A549 (cell line): Measurements from ENCODE around the gene TRAFD1. TPM values are rescaled to one million over a fixed set of nuclear protein-coding genes. Genes with fewer than 3 reads are reported as not detected.
A peak's percentile ranks its signal among the peaks of the same experiment; 100 is the strongest.

Experiments used
- ATAC-seq, 2 experiments: fragments of 200-7000 bp in 1 of 2; fragments of >200 bp in 1 of 2; cut with Nextera tagmentation in 1 of 2; cut with Tn5 transposase in 1 of 2; 3 replicates each; pipeline versions ENCODE4 v1.8.0 to v1.9.1; 2018 to 2020; ENCODE audit warnings: mild to moderate bottlenecking in 1 of 2, moderate library complexity in 1 of 2
- CTCF ChIA-PET: fragments of 300-600 bp; sonication (Branson Sonifier 250); formaldehyde crosslinking; extraction: SDS; loops from one replicate; lab custom pipeline; 2021; ENCODE audit warnings: antibody characterized with exemption, inconsistent platforms; lab: Yijun Ruan, JAX
- POLR2A ChIA-PET: fragments of 350-600 bp; formaldehyde crosslinking; extraction: SDS; loops from one replicate; lab custom pipeline; 2021; ENCODE audit warnings: antibody characterized with exemption, inconsistent platforms; lab: Yijun Ruan, JAX
- DNase-seq, 2 experiments: peaks; one replicate each; pipeline versions ENCODE4 v3.0.0 to v3.0.0-alpha.2; 2011 to 2016; ENCODE audit warnings: low read depth in 1 of 2, low spot score in 1 of 2
- FAIRE-seq: peaks from 2 replicates; lab custom pipeline; 2011; peaks lifted over from hg19 to GRCh38; lab: Jason Lieb, UNC
- H3K27ac ChIP-seq, 2 experiments: fragments of >200 bp; sonication (Bioruptor Twin); formaldehyde crosslinking; 3 replicates each; pipeline ENCODE4 v1.5.1; 2016 to 2017
- H3K4me1 ChIP-seq: fragments of >200 bp; sonication (Bioruptor Twin); formaldehyde crosslinking; 3 replicates; pipeline ENCODE4 v1.6.1; 2016
- H3K4me2 ChIP-seq: fragments of >200 bp; sonication (Bioruptor Twin); formaldehyde crosslinking; 3 replicates; pipeline ENCODE4 v1.6.1; 2016
- H3K4me3 ChIP-seq: fragments of >200 bp; sonication (Bioruptor Twin); formaldehyde crosslinking; 3 replicates; pipeline ENCODE4 v1.5.1; 2016
- H3K9me3 ChIP-seq: fragments of >200 bp; sonication (Bioruptor Twin); formaldehyde crosslinking; 3 replicates; pipeline ENCODE4 v1.6.1; 2016
- CBX8 ChIP-seq: fragments of 200-600 bp; sonication (generic); IDR thresholded peaks from 2 replicates; pipeline ENCODE4 v1.6.1; 2016
- CEBPB ChIP-seq, 2 experiments: fragments of >200 bp in 1 of 2; sonication (Bioruptor Twin) in 1 of 2; formaldehyde crosslinking in 1 of 2; IDR thresholded peaks; 2 replicates each; pipeline ENCODE4 v1.6.1; 2012 to 2016
- EP300 ChIP-seq, 2 experiments: fragments of >200 bp; sonication (Bioruptor Twin); formaldehyde crosslinking; IDR thresholded peaks; 2 replicates in 1 of 2; 3 replicates in 1 of 2; pipeline ENCODE4 v1.6.1; 2016 to 2017
- FOSL2 ChIP-seq, 2 experiments: fragments of 450-650 bp in 1 of 2; fragments of >200 bp in 1 of 2; sonication (Bioruptor Twin) in 1 of 2; formaldehyde crosslinking; IDR thresholded peaks; 2 replicates each; pipeline versions ENCODE4 v1.5.0 to v1.6.1; 2016 to 2020; ENCODE audit warnings: mild to moderate bottlenecking in 1 of 2, moderate library complexity in 1 of 2
- GATA3 ChIP-seq: IDR thresholded peaks from 2 replicates; pipeline ENCODE4 v1.6.1; 2012; ENCODE audit warnings: borderline replicate concordance
- JUN ChIP-seq, 2 experiments: fragments of >200 bp; sonication (Bioruptor Twin); formaldehyde crosslinking; IDR thresholded peaks; 2 replicates in 1 of 2; 3 replicates in 1 of 2; pipeline ENCODE4 v1.6.1; 2016 to 2017
- JUNB ChIP-seq: fragments of >200 bp; sonication (Bioruptor Twin); formaldehyde crosslinking; IDR thresholded peaks from 2 replicates; pipeline ENCODE4 v1.6.1; 2016
- MAFK ChIP-seq: fragments of 450-650 bp; IDR thresholded peaks from 2 replicates; pipeline ENCODE4 v1.6.1; 2014; ENCODE audit not compliant: partially characterized antibody
- MAX ChIP-seq: IDR thresholded peaks from 2 replicates; pipeline ENCODE4 v1.6.1; 2012
- PHF8 ChIP-seq: fragments of 200-600 bp; sonication (generic); IDR thresholded peaks from 2 replicates; pipeline ENCODE4 v1.6.1; 2016; ENCODE audit warnings: low read depth, mild to moderate bottlenecking, antibody characterized with exemption, moderate library complexity, borderline replicate concordance
- POLR2A ChIP-seq: IDR thresholded peaks from 2 replicates; pipeline ENCODE4 v1.6.1; 2012; ENCODE audit warnings: mild to moderate bottlenecking, low read length
- POLR2AphosphoS2 ChIP-seq: conservative IDR thresholded peaks from 2 replicates; pipeline ENCODE4 v1.6.1; 2012; ENCODE audit warnings: low read length, improper control_type of control experiment, inconsistent platforms
- RAD21 ChIP-seq, 2 experiments: fragments of >200 bp in 1 of 2; sonication (Bioruptor Twin) in 1 of 2; formaldehyde crosslinking in 1 of 2; IDR thresholded peaks in 1 of 2; conservative IDR thresholded peaks in 1 of 2; 2 replicates in 1 of 2; 3 replicates in 1 of 2; pipeline ENCODE4 v1.6.1; 2012 to 2018; ENCODE audit warnings: inconsistent platforms in 1 of 2
- RARB ChIP-seq: fragments of 250-450 bp; sonication (Bioruptor Pico); IDR thresholded peaks from 2 replicates; pipeline ENCODE4 v1.8.0; 2021; ENCODE audit warnings: mild to moderate bottlenecking, moderate library complexity
- RCOR1 ChIP-seq: fragments of 150-350 bp; IDR thresholded peaks from 2 replicates; pipeline ENCODE4 v1.6.1; 2014; ENCODE audit warnings: antibody characterized with exemption, low read length, low read depth
- SREBF2 ChIP-seq: fragments of 450-650 bp; IDR thresholded peaks from 2 replicates; pipeline ENCODE4 v1.6.1; 2014; ENCODE audit warnings: mild to moderate bottlenecking, moderate library complexity
- TFCP2L1 ChIP-seq: fragments of 250-450 bp; sonication (Bioruptor Pico); IDR thresholded peaks from 2 replicates; pipeline ENCODE4 v1.5.0; 2021; ENCODE audit warnings: mild to moderate bottlenecking
- TP53 ChIP-seq: fragments of 250-450 bp; sonication (Bioruptor Pico); IDR thresholded peaks from 2 replicates; pipeline ENCODE4 v1.5.0; 2021; ENCODE audit warnings: mild to moderate bottlenecking, moderate library complexity
- ZFP36 ChIP-seq: fragments of 450-650 bp; IDR thresholded peaks from 2 replicates; pipeline ENCODE4 v1.6.1; 2014; ENCODE audit warnings: borderline replicate concordance; ENCODE audit not compliant: partially characterized antibody
- WGBS: methylation state at CpG from one replicate; pipeline ENCODE4 v1.1.6; 2017; ENCODE audit errors: missing lambda C conversion rate; 5-methylcytosine and 5-hydroxymethylcytosine counted together
- polyA plus RNA-seq, 4 experiments: library from polyadenylated mRNA; depleted of rRNA in 3 of 4; stranded (reverse); fragments of >200 nt; fragmentation: RNase III in 1 of 4; extraction: RNeasy Plus Mini Kit Qiagen cat#74134 plus additional on column Dnase treatment in 1 of 4; gene quantifications; 2 replicates in 3 of 4; 3 replicates in 1 of 4; pipeline ENCODE4 v1.2.3, GENCODE V29; 2011 to 2017

The TRAFD1 gene
- polyA plus RNA-seq, 2 of the 4 experiments (the other 2 are of a cell fraction): 23.3 to 41.1 TPM

- 36% methylated on average over 8 of the region's 8 CpGs for WGBS
- H3K4me2 ChIP-seq: peak overlapping the region; percentile 29
- no peak overlapping the region for H3K4me3 ChIP-seq
- no peak for FAIRE-seq
- H3K4me1 ChIP-seq: peaks cover 47% of the 10 kb centered on the region
- H3K27ac ChIP-seq: peak overlapping the region in 1 of 2 experiments; percentile 78; a peak in 3 of 6 replicates
- DNase-seq: peak in 1 of 2 experiments; percentile 60
- ATAC-seq: peak in 1 of 2 experiments; percentile 31; a peak in 3 of 6 replicates
- ChIA-PET CTCF (no interaction called here), POLR2A (no interaction called here)
- no peaks in the 10 kb centered on the region for H3K9me3 ChIP-seq
- TF ChIP-seq SREBF2: no peak
- no peak for TF ChIP-seq FOSL2 (IDR thresholded peaks at IDR 0.05)
- peak; percentile 85 for TF ChIP-seq FOSL2 (CRISPR knock-in tag; IDR thresholded peaks at IDR 0.05)
- TF ChIP-seq JUNB: peak; percentile 52; the same call in 1 of the 2 replicates
- TF ChIP-seq TP53 (CRISPR knock-in tag): no peak
- TF ChIP-seq POLR2A: no peak
- 0 out of 5 replicates have a peak, but pooled peaks of 1 of the 2 experiments have one; percentile 27 for TF ChIP-seq JUN (IDR thresholded peaks at IDR 0.05)
- TF ChIP-seq PHF8: no peak
- TF ChIP-seq EP300 (IDR thresholded peaks at IDR 0.05): peak; percentile 12 to 15; a peak in 2 of 5 replicates
- TF ChIP-seq MAX: peak; percentile 43; the same call in 1 of the 2 replicates
- TF ChIP-seq MAFK: no peak
- peak; percentile 66; the same call in 1 of the 2 replicates for TF ChIP-seq GATA3
- TF ChIP-seq ZFP36: peak; percentile 48
- no peak for TF ChIP-seq RAD21 (conservative IDR thresholded peaks at IDR 0.05 in 1 of 2, IDR thresholded peaks at IDR 0.05 in 1 of 2)
- TF ChIP-seq CBX8: no peak
These were observed 7.7 kb upstream of the TRAFD1 start for GRCh38 chr12:112117685-112118084.

GRCh38 chr12:112121780-112122565, 3.4 kb upstream of the TRAFD1 start:
- Histone ChIP-seq H3K4me2 (peak overlapping the region; percentile 58), H3K4me1 (peaks cover 50% of the 10 kb centered on the region), H3K27ac (peak overlapping the region; percentile 50 to 83; a peak in 5 of 6 replicates), H3K9me3 (no peaks in the 10 kb centered on the region), H3K4me3 (no peak overlapping the region)
- FAIRE-seq (no peak), ATAC-seq (peak; percentile 28 to 47), DNase-seq (peak; percentile 35 to 79)
- TF ChIP-seq RARB (CRISPR knock-in tag) (no peak), RCOR1 (no peak), POLR2AphosphoS2 (no peak), TFCP2L1 (CRISPR knock-in tag) (no peak)
- POLR2A ChIA-PET: interaction anchor here (1.2 to 1.9 kb wide), 2 partner anchors 9 to 13 kb away, joined by 4 to 12 read pairs; partner anchors contain the start of gene NAA25
- CTCF ChIA-PET: interaction anchor here (1.0 to 4.2 kb wide), 5 partner anchors 9 to 265 kb away, joined by 3 to 21 read pairs (median 3); no protein-coding TSS in a partner anchor
- 59% methylated on average over 11 of the region's 11 CpGs for WGBS

- H3K4me1 ChIP-seq: peaks cover 42% of the 10 kb centered on the region
- WGBS: 48% methylated on average over 12 of the region's 12 CpGs
These were observed 2.3 kb upstream of the TRAFD1 start for GRCh38 chr12:112122823-112123690.

More at GRCh38 chr12:112122823-112123690, 2.3 kb upstream of the TRAFD1 start:
- CTCF ChIA-PET: interaction anchor here (0.8 to 4.2 kb wide), 5 partner anchors 9 to 264 kb away, joined by 3 to 21 read pairs (median 3); no protein-coding TSS in a partner anchor
- Histone ChIP-seq H3K4me3 (no peak overlapping the region), H3K27ac (peak overlapping the region; percentile 50 to 83; a peak in 5 of 6 replicates), H3K9me3 (no peaks in the 10 kb centered on the region), H3K4me2 (peak overlapping the region; percentile 58)
- no peak for FAIRE-seq
- POLR2A ChIA-PET: interaction anchor here (0.6 to 1.9 kb wide), 2 partner anchors 14 kb away, joined by 4 to 12 read pairs; partner anchors contain the start of gene NAA25
- peak in 1 of 2 experiments; percentile 64 for DNase-seq
- no peak for ATAC-seq
- no peak for TF ChIP-seq FOSL2 (IDR thresholded peaks at IDR 0.05)
- 0 out of 2 replicates have a peak, but pooled peaks have one; percentile 22 for TF ChIP-seq FOSL2 (CRISPR knock-in tag; IDR thresholded peaks at IDR 0.05)
- TF ChIP-seq CEBPB (IDR thresholded peaks at IDR 0.05): peak; percentile 27 to 88; a peak in 3 of 4 replicates
- TF ChIP-seq TFCP2L1 (CRISPR knock-in tag): no peak
- TF ChIP-seq, all 56 proteins: peak for 2
